ENCODE results near the gene MRAP. TPM values are rescaled to one million over a fixed set of nuclear protein-coding genes. Genes with fewer than 3 reads are reported as not detected.

MRAP gene
- total and polyA plus RNA-seq, 9 donors: 0.58 to 67.5 (median 2.3) TPM; not detected in 1

GRCh38 chr21:32299695-32300094 lies 1.0 kb downstream of the MRAP start:
- Histone ChIP-seq H3K36me3 (no peaks in the 10 kb centered on the region), H3K4me3 (no peak overlapping the region), H3K27me3 (no peaks in the 10 kb centered on the region), H3K4me1 (ENCODE audit: insufficient read depth) (peaks cover 2% of the 10 kb centered on the region), H3K9me3 (no peaks in the 10 kb centered on the region), H3K27ac (no peak overlapping the region)
- WGBS, 3 donors: 58 to 75% (median 64%) methylated on average over 6 of the region's 6 CpGs
- DNase-seq: no peak
- intact Hi-C loops (cut with DNase I): loop anchor here in 1 of 4 donors (10.0 kb wide), 2 partner anchors 85 to 275 kb away; no protein-coding TSS in a partner anchor
- TF ChIP-seq, protein P1, sequence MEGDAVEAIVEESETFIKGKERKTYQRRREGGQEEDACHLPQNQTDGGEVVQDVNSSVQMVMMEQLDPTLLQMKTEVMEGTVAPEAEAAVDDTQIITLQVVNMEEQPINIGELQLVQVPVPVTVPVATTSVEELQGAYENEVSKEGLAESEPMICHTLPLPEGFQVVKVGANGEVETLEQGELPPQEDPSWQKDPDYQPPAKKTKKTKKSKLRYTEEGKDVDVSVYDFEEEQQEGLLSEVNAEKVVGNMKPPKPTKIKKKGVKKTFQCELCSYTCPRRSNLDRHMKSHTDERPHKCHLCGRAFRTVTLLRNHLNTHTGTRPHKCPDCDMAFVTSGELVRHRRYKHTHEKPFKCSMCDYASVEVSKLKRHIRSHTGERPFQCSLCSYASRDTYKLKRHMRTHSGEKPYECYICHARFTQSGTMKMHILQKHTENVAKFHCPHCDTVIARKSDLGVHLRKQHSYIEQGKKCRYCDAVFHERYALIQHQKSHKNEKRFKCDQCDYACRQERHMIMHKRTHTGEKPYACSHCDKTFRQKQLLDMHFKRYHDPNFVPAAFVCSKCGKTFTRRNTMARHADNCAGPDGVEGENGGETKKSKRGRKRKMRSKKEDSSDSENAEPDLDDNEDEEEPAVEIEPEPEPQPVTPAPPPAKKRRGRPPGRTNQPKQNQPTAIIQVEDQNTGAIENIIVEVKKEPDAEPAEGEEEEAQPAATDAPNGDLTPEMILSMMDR (IDR thresholded peaks at IDR 0.05): no peak
- no peak for TF ChIP-seq POLR2A (IDR thresholded peaks at IDR 0.05)
- TF ChIP-seq EP300 (IDR thresholded peaks at IDR 0.05): no peak

DNA sequence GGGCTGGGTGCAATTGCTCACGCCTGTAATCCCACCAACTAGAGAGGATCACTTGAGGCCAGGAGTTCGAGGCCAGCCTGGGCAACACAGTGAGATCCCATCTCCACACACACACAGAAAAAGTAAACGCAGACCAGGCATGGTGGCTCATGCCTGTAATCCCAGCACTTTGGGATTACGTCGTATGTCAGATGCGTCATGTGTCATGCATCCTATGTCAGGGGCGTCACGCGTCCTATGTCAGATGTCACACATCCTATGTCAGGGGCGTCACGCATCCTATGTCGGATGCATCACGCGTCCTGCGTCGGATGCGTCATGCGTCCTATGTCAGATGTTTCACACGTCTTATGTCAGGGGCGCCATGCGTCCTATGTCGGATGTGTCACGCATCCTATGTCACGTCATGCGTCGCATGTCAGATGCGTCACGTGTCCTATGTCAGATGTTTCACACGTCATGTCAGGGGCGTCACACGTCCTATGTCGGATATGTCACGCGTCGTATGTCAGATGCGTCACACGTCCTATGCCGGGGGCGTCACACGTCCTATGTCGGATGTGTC lies 1.5 kb downstream of the MRAP start:
- intact Hi-C loops (cut with DNase I): no loop called here
- H3K4me1 ChIP-seq (ENCODE audit: insufficient read depth): peaks cover 2% of the 10 kb centered on the region
- TF ChIP-seq EP300 (IDR thresholded peaks at IDR 0.05): no peak
- no peak for TF ChIP-seq POLR2A (IDR thresholded peaks at IDR 0.05)
- TF ChIP-seq, protein P1 (IDR thresholded peaks at IDR 0.05): no peak

DNA sequence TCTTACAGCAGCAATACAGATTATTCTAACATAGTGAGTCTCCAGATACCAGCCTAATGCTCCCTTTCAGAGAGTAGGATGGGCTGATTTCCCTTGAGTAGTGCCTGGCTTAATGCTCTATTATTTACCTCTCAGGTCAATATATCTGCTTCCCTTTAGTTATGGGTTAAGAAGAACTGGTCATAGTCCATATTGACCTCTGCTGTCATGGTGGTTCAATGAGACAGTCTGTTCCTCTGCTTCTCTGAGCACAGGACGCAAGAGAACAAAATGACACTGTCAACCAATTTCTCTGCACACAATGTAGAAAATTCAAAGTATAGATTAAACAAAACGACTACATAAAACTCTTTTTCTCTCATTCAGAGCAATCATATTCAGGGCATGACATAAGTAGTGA lies 2.9 kb downstream of the MRAP start:
- TF ChIP-seq, protein P1 (IDR thresholded peaks at IDR 0.05): no peak
- TF ChIP-seq POLR2A (IDR thresholded peaks at IDR 0.05) (no peak), EP300 (IDR thresholded peaks at IDR 0.05) (no peak)
- intact Hi-C loops (cut with DNase I): no loop called here
- H3K36me3 ChIP-seq: no peaks in the 10 kb centered on the region
- H3K27me3 ChIP-seq: no peaks in the 10 kb centered on the region
- no peaks in the 10 kb centered on the region for H3K9me3 ChIP-seq
- no peak overlapping the region for H3K4me3 ChIP-seq
- H3K4me1 ChIP-seq (ENCODE audit: insufficient read depth): peaks cover 2% of the 10 kb centered on the region
- 84 to 92% (median 92%) methylated on average over 2 of the region's 2 CpGs for WGBS, 3 donors
- no peak for DNase-seq
- no peak overlapping the region for H3K27ac ChIP-seq

More for the DNA sequence above, 1.5 kb downstream of the MRAP start:
- Histone ChIP-seq H3K9me3 (no peaks in the 10 kb centered on the region), H3K36me3 (no peaks in the 10 kb centered on the region), H3K27ac (no peak overlapping the region), H3K4me3 (no peak overlapping the region), H3K27me3 (no peaks in the 10 kb centered on the region)
- 91 to 98% (median 94%) methylated on average over 41 of the region's 41 CpGs for WGBS, 3 donors
- DNase-seq: no peak

DNA sequence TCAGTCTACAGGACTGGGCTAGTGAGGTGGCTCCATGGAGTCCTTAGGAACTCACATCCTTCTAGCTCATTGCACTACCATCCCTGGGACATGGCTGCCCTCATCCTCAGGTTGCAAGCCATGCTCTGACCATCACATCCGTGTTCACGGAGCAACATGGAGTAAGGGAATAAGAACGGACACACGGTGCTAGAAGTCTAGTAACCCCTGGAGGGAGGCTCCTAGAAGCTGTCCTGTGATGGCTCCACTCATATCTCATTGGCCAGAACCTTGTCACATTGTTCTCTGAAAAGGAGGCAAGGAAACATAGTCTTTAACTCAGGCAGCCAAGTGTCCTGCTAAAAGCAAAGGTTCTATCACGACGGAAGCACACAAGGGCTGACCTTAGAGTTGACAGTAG lies 3.9 kb downstream of the MRAP start:
- Histone ChIP-seq H3K27me3 (no peaks in the 10 kb centered on the region), H3K36me3 (no peaks in the 10 kb centered on the region)
- WGBS, 3 donors: 92 to 93% (median 92%) methylated on average over 6 of the region's 6 CpGs

More for the DNA sequence above, 3.9 kb downstream of the MRAP start:
- no peak for TF ChIP-seq EP300 (IDR thresholded peaks at IDR 0.05)
- TF ChIP-seq POLR2A (IDR thresholded peaks at IDR 0.05): no peak
- TF ChIP-seq, protein P1 (IDR thresholded peaks at IDR 0.05): no peak
- Histone ChIP-seq H3K4me1 (ENCODE audit: insufficient read depth) (peaks cover 2% of the 10 kb centered on the region), H3K9me3 (no peaks in the 10 kb centered on the region), H3K27ac (no peak overlapping the region), H3K4me3 (no peak overlapping the region)
- intact Hi-C loops (cut with DNase I): no loop called here
- DNase-seq: no peak
